ENCODE measurements around the gene TMUB1. TPM values are rescaled to one million over a fixed set of nuclear protein-coding genes. Genes with fewer than 3 reads are reported as not detected.

The TMUB1 gene
- total RNA-seq, 2 experiments from 2014 or later: 56.0 to 59.6 TPM

DNA sequence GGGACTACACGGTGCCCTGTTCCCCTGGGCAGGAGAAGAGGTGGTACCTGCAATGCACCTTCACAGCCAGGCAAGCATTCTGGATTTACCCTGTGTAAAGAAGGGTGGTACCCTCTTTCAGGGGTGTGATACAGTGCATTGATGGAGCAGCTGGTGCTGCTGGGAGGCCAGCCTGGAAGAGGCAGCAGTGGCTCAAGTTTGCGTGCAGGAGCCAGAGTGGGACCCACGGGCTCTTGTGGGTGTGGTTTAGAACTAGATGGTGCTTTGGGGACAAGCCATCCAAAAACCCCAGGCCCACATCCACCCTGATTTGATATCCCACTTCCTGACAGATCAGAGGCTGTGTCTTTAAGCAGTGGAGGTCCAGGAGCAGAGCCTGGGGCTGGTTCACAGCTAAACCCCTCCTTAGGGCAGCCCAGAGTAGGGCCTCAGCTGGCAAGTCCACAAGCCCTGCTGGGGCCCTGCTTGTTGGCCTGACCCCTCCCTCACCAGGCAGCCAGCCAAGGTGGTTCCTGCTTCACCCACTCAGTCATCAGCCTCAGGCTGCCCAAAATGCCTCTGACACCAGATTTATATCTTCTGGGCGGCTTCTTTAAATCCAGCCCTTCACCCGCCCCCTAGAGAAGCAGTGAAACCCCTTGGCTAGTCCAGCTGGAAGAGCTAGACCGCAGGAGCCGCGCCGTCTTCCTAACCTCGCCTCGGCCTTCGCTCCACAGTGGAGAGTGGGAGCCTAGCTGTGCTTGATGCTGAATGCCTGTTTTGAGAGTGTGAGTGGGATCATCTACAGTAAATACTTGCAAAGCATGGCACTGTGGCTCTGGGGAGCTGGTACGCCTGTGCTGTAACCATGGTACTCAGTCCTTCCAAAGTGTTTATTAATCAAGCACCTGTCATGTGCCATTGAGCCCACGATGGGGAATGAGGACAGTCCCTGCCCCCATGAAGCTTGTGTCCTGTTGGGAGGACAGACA is 36.4 kb downstream of the TMUB1 start:
- H3K4me2 ChIP-seq (ENCODE audit: low read length): no peak overlapping the region
- BruUV-seq (replicated peaks): no TSS peak
- intact Hi-C loops (cut with micrococcal nuclease; ENCODE audit: unreplicated experiment): no loop called here

GRCh38 chr7:151045967-151046366 is 37.3 kb downstream of the TMUB1 start:
- Histone ChIP-seq H3K4me1 (ENCODE audit: insufficient read depth, low read length, poor library complexity, severe bottlenecking) (no peaks in the 10 kb centered on the region), H3K4me2 (ENCODE audit: low read length) (no peak overlapping the region), H3K36me3 (ENCODE audit: insufficient read depth, low read length) (no peaks in the 10 kb centered on the region), H3K9me2 (ENCODE audit: insufficient read depth, low read length) (no peaks in the 10 kb centered on the region), H4K20me1 (ENCODE audit: insufficient read depth, low read length) (no peaks in the 10 kb centered on the region), H3K27ac (ENCODE audit: low read depth, low read length, poor library complexity, severe bottlenecking) (no peak overlapping the region), H3K4me3 (ENCODE audit: low read depth, low read length, poor library complexity, severe bottlenecking) (no peak overlapping the region), H3K9me3 (ENCODE audit: low read length) (no peaks in the 10 kb centered on the region), H3K79me2 (ENCODE audit: insufficient read depth, low read depth, low read length) (no peaks in the 10 kb centered on the region), H2AFZ (ENCODE audit: low read length) (no peak overlapping the region)
- ChIA-PET POLR2A (no interaction called here), CTCF (ENCODE audit: unreplicated experiment) (no interaction called here)
- no TSS peak for BruUV-seq (replicated peaks)
- DNase-seq (ENCODE audit: low spot score): no peak
- intact Hi-C loops (cut with micrococcal nuclease; ENCODE audit: unreplicated experiment): no loop called here
- TF ChIP-seq CTCF (conservative IDR thresholded peaks at IDR 0.05; ENCODE audit: low read length): no peak
- TF ChIP-seq EZH2phosphoT487 (IDR thresholded peaks at IDR 0.05; ENCODE audit: borderline replicate concordance, low read depth, low read length): no peak

More for the DNA sequence above, 36.4 kb downstream of the TMUB1 start:
- no peaks in the 10 kb centered on the region for H3K4me1 ChIP-seq (ENCODE audit: insufficient read depth, low read length, poor library complexity, severe bottlenecking)
- no peaks in the 10 kb centered on the region for H3K36me3 ChIP-seq (ENCODE audit: insufficient read depth, low read length)
- H2AFZ ChIP-seq (ENCODE audit: low read length): no peak overlapping the region
- H3K27ac ChIP-seq (ENCODE audit: low read depth, low read length, poor library complexity, severe bottlenecking): no peak overlapping the region
- H4K20me1 ChIP-seq (ENCODE audit: insufficient read depth, low read length): no peaks in the 10 kb centered on the region
- no peak for DNase-seq (ENCODE audit: low spot score)
- H3K4me3 ChIP-seq (ENCODE audit: low read depth, low read length, poor library complexity, severe bottlenecking): no peak overlapping the region
- no peak for TF ChIP-seq CTCF (conservative IDR thresholded peaks at IDR 0.05; ENCODE audit: low read length)
- TF ChIP-seq EZH2phosphoT487 (IDR thresholded peaks at IDR 0.05; ENCODE audit: borderline replicate concordance, low read depth, low read length): no peak
- H3K79me2 ChIP-seq (ENCODE audit: insufficient read depth, low read depth, low read length): no peaks in the 10 kb centered on the region
- H3K9me3 ChIP-seq (ENCODE audit: low read length): no peaks in the 10 kb centered on the region
- POLR2A ChIA-PET: no interaction called here
- no peaks in the 10 kb centered on the region for H3K9me2 ChIP-seq (ENCODE audit: insufficient read depth, low read length)
- CTCF ChIA-PET (ENCODE audit: unreplicated experiment): no interaction called here

GRCh38 chr7:151045262-151045661 is 38.0 kb downstream of the TMUB1 start:
- no peaks in the 10 kb centered on the region for H3K36me3 ChIP-seq (ENCODE audit: insufficient read depth, low read length)
- no peaks in the 10 kb centered on the region for H3K79me2 ChIP-seq (ENCODE audit: insufficient read depth, low read depth, low read length)
- no peak for DNase-seq (ENCODE audit: low spot score)
- no peak overlapping the region for H2AFZ ChIP-seq (ENCODE audit: low read length)
- no peaks in the 10 kb centered on the region for H4K20me1 ChIP-seq (ENCODE audit: insufficient read depth, low read length)
- no peak overlapping the region for H3K4me2 ChIP-seq (ENCODE audit: low read length)
- no peaks in the 10 kb centered on the region for H3K4me1 ChIP-seq (ENCODE audit: insufficient read depth, low read length, poor library complexity, severe bottlenecking)
- no peak overlapping the region for H3K27ac ChIP-seq (ENCODE audit: low read depth, low read length, poor library complexity, severe bottlenecking)
- intact Hi-C loops (cut with micrococcal nuclease; ENCODE audit: unreplicated experiment): no loop called here
- CTCF ChIA-PET (ENCODE audit: unreplicated experiment): no interaction called here
- H3K4me3 ChIP-seq (ENCODE audit: low read depth, low read length, poor library complexity, severe bottlenecking): no peak overlapping the region
- no peaks in the 10 kb centered on the region for H3K9me2 ChIP-seq (ENCODE audit: insufficient read depth, low read length)
- H3K9me3 ChIP-seq (ENCODE audit: low read length): no peaks in the 10 kb centered on the region
- TF ChIP-seq EZH2phosphoT487 (IDR thresholded peaks at IDR 0.05; ENCODE audit: borderline replicate concordance, low read depth, low read length): no peak
- BruUV-seq (replicated peaks): no TSS peak
- POLR2A ChIA-PET: no interaction called here

Data from OCI-LY7 (cell line).